Measurements from ENCODE around the gene DTYMK.

DNA sequence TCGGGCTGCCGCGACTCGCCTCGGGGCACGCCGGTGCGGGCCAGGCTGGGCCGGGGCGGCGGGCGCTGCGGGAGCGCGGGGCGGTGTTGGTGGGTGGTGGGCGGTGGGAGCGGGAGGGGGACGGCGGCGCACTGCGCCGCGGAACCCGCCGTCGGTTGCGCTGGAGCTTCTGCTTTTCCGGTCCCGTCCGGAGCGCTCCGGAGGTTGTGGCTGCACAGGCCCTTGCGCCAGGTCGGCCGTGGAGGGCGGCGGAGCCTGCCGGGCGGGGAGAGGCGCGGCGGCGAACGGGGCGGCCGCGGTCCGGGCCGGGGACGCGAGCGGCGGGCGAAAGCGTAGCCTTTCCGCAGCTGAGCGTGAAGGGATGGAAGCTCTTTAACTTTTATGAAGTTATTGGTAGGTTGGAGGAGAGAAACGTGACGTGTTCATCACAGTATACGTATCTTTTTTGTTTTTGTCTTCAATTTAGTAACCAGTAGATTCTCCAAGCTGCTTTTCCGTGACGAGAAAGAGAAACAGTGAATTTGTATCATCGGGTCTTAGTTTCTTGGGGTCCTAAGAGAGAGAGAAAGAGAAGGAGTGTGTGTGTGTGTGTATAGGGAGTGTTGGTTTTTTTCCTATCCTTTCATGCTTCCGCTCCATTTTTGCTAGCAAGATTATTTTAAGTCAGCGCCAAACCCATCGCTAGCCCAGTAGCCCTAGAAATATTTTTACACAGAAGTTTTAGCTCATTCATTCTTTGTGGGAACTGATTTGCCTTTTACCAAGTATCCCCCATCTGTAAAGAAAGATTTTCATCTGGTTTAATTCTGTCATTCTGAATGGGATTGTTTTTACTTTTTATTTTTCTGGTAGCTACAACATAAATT lies 48.6 kb downstream of the DTYMK start:
- no peak for TF ChIP-seq TAF1 (IDR thresholded peaks at IDR 0.05; ENCODE audit: borderline replicate concordance, low read depth, low read length)
- TF ChIP-seq, protein P1, sequence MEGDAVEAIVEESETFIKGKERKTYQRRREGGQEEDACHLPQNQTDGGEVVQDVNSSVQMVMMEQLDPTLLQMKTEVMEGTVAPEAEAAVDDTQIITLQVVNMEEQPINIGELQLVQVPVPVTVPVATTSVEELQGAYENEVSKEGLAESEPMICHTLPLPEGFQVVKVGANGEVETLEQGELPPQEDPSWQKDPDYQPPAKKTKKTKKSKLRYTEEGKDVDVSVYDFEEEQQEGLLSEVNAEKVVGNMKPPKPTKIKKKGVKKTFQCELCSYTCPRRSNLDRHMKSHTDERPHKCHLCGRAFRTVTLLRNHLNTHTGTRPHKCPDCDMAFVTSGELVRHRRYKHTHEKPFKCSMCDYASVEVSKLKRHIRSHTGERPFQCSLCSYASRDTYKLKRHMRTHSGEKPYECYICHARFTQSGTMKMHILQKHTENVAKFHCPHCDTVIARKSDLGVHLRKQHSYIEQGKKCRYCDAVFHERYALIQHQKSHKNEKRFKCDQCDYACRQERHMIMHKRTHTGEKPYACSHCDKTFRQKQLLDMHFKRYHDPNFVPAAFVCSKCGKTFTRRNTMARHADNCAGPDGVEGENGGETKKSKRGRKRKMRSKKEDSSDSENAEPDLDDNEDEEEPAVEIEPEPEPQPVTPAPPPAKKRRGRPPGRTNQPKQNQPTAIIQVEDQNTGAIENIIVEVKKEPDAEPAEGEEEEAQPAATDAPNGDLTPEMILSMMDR (IDR thresholded peaks at IDR 0.05): no peak
- no peak for TF ChIP-seq EZH2phosphoT487 (IDR thresholded peaks at IDR 0.05; ENCODE audit: borderline replicate concordance, low read depth)
